ENCODE data around the gene GPRIN2. TPM values are rescaled to one million over a fixed set of nuclear protein-coding genes. Genes with fewer than 3 reads are reported as not detected.

The GPRIN2 gene
- total and polyA plus RNA-seq, 2 of the 8 experiments (the other 6 are each of a cell fraction or from before 2014, with no cell fraction given) = 14.3 to 18.6 TPM

- TF ChIP-seq CHD7 (IDR thresholded peaks at IDR 0.05; ENCODE audit: insufficient replicate concordance, low read length) (no peak), EZH2 (IDR thresholded peaks at IDR 0.05; ENCODE audit: low read depth, low read length, severe bottlenecking) (no peak), KDM5A (IDR thresholded peaks at IDR 0.05; ENCODE audit: low read length) (no peak), ASH2L (IDR thresholded peaks at IDR 0.05; ENCODE audit: low read length) (peak; percentile 22), TBP (IDR thresholded peaks at IDR 0.05; ENCODE audit: low read depth, low read length) (no peak), MAX (IDR thresholded peaks at IDR 0.05) (peak; percentile 92), HDAC2 (IDR thresholded peaks at IDR 0.05; ENCODE audit: borderline replicate concordance in 1 of 2, low read depth in 2 of 2, low read length in 2 of 2) (0 out of 4 replicates have a peak, but pooled peaks of 1 of the 2 experiments have one; percentile 5)
These were observed 1.1 kb upstream of the GPRIN2 start (continued) for GRCh38 chr10:46557319-46558121.
